Mesenchymal stem cell (in vitro differentiated cells and primary cell): ENCODE results near the gene VAMP2.

Experiments used
- DNase-seq: peaks from one replicate; pipeline ENCODE4 v3.0.0-alpha.2; 2013
- H2AFZ ChIP-seq: one replicate; pipeline ENCODE4 v1.6.1; 2013; ENCODE audit warnings: low read depth, mild to moderate bottlenecking, control low read depth, inconsistent platforms, low read length, moderate library complexity
- H2AK5ac ChIP-seq: 2 replicates; pipeline ENCODE4 v1.6.1; 2013; ENCODE audit warnings: low read length, moderate library complexity, mild to moderate bottlenecking, inconsistent platforms; ENCODE audit not compliant: severe bottlenecking
- H2BK120ac ChIP-seq: one replicate; pipeline ENCODE4 v1.6.1; 2013; ENCODE audit warnings: low read depth, mild to moderate bottlenecking, inconsistent platforms, low read length, moderate library complexity
- H2BK12ac ChIP-seq, 2 experiments: one replicate each; pipeline ENCODE4 v1.6.1; 2013; ENCODE audit warnings: inconsistent platforms in 2 of 2, low read length in 2 of 2, mild to moderate bottlenecking in 2 of 2, moderate library complexity in 2 of 2, control low read depth in 1 of 2
- H2BK15ac ChIP-seq: one replicate; pipeline ENCODE4 v1.6.1; 2013; ENCODE audit warnings: mild to moderate bottlenecking, low read depth, inconsistent platforms; ENCODE audit not compliant: poor library complexity, severe bottlenecking
- H2BK5ac ChIP-seq: 2 replicates; pipeline ENCODE4 v1.6.1; 2013; ENCODE audit warnings: low read depth, mild to moderate bottlenecking, low read length, control low read depth, inconsistent platforms; ENCODE audit not compliant: poor library complexity, severe bottlenecking
- H3K14ac ChIP-seq, 2 experiments: one replicate each; pipeline ENCODE4 v1.6.1; 2013; ENCODE audit warnings: inconsistent platforms in 2 of 2, low read length in 2 of 2, control low read depth in 1 of 2, mild to moderate bottlenecking in 1 of 2, moderate library complexity in 1 of 2
- H3K18ac ChIP-seq, 2 experiments: one replicate each; pipeline ENCODE4 v1.6.1; 2013; ENCODE audit warnings: inconsistent platforms in 2 of 2, low read length in 2 of 2, control low read depth in 1 of 2, low read depth in 1 of 2, mild to moderate bottlenecking in 1 of 2
- H3K23ac ChIP-seq, 2 experiments: one replicate each; pipeline ENCODE4 v1.6.1; 2013; ENCODE audit warnings: inconsistent platforms in 2 of 2, low read length in 2 of 2, mild to moderate bottlenecking in 2 of 2, moderate library complexity in 2 of 2, control low read depth in 1 of 2
- H3K27ac ChIP-seq: 2 replicates; pipeline ENCODE4 v1.5.1; 2013; ENCODE audit warnings: mild to moderate bottlenecking, moderate library complexity, low read length, control low read depth, inconsistent platforms; ENCODE audit not compliant: poor library complexity, severe bottlenecking
- H3K27me3 ChIP-seq, 2 experiments: 2 replicates each; pipeline versions ENCODE4 v1.6.1 to v1.7.0; 2013; ENCODE audit warnings: low read length in 2 of 2, mild to moderate bottlenecking in 2 of 2, moderate library complexity in 2 of 2, control low read depth in 1 of 2, inconsistent platforms in 1 of 2; ENCODE audit not compliant: control insufficient read depth in 1 of 2, insufficient read depth in 1 of 2
- H3K36me3 ChIP-seq, 2 experiments: 2 replicates each; pipeline versions ENCODE4 v1.6.1 to v1.7.0; 2013; ENCODE audit warnings: low read length in 2 of 2, control low read depth in 1 of 2, inconsistent platforms in 1 of 2, low read depth in 1 of 2, mild to moderate bottlenecking in 1 of 2; ENCODE audit not compliant: insufficient read depth in 2 of 2, control insufficient read depth in 1 of 2
- H3K4ac ChIP-seq, 2 experiments: one replicate each; pipeline ENCODE4 v1.6.1; 2013; ENCODE audit warnings: inconsistent platforms in 2 of 2, low read length in 2 of 2, mild to moderate bottlenecking in 2 of 2, moderate library complexity in 2 of 2, control low read depth in 1 of 2, low read depth in 1 of 2
- H3K4me1 ChIP-seq: 2 replicates; pipeline ENCODE4 v1.6.1; 2013; ENCODE audit warnings: low read depth, low read length, control low read depth; ENCODE audit not compliant: control insufficient read depth, insufficient read depth
- H3K4me2 ChIP-seq: 2 replicates; pipeline ENCODE4 v1.6.1; 2013; ENCODE audit warnings: low read length, mild to moderate bottlenecking, inconsistent platforms; ENCODE audit not compliant: poor library complexity, severe bottlenecking
- H3K4me3 ChIP-seq, 2 experiments: 2 replicates each; pipeline versions ENCODE4 v1.5.1 to v1.7.0; 2013; ENCODE audit warnings: low read length in 2 of 2, mild to moderate bottlenecking in 2 of 2, control low read depth in 1 of 2, low read depth in 1 of 2; ENCODE audit not compliant: insufficient read depth in 1 of 2
- H3K79me1 ChIP-seq: replicated peaks from 2 replicates; pipeline ENCODE4 v1.6.1; 2013; ENCODE audit warnings: mild to moderate bottlenecking, control low read depth, low read length, inconsistent platforms; ENCODE audit not compliant: poor library complexity, severe bottlenecking
- H3K9ac ChIP-seq: 2 replicates; pipeline ENCODE4 v1.7.0; 2013; ENCODE audit warnings: mild to moderate bottlenecking, low read length, moderate library complexity
- H3K9me3 ChIP-seq: 2 replicates; pipeline ENCODE4 v1.7.0; 2013; ENCODE audit warnings: mild to moderate bottlenecking, low read length; ENCODE audit not compliant: control insufficient read depth
- H4K8ac ChIP-seq: one replicate; pipeline ENCODE4 v1.6.1; 2013; ENCODE audit warnings: inconsistent platforms, mild to moderate bottlenecking, low read length, moderate library complexity
- H4K91ac ChIP-seq: one replicate; pipeline ENCODE4 v1.6.1; 2013; ENCODE audit warnings: mild to moderate bottlenecking, low read length, inconsistent platforms
- WGBS: methylation state at CpG from one replicate; pipeline ENCODE4 v1.1.7; 2013; ENCODE audit warnings: mixed read lengths; 5-methylcytosine and 5-hydroxymethylcytosine counted together

The VAMP2 gene

DNA sequence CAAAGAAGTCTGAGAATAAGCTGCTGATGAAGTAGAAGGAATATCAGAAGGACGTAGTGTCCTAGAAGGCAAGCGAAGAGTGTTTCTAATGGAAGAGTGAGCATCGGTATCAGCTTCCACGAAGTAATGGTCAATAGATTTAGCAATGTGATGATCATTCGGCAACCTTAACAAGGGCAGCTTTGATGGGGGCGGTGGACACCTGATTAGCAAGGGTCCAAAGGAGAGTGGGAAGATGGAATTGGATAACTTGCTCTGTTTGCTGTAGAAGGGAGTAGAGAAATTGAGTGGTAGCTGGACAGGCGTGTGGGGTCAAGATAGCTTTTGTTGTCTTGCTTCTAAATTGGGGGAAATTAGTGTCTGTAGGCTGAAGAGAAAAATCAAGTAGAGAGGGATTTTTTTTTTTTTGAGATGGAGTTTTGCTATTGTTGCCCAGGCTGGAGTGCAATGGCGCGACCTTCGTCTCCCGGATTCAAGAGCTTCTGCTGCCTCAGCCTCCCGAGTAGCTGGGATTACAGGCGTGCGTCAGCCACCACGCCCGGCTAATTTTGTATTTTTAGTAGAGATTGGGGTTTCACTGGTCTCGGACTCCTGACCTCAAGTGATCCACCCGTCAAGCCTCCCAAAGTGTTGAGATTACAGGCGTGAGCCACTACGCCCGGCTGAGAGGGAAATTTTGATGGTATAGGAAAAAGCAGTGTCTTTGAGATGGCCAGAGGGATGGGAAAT, 24.9 kb downstream of the VAMP2 start:
- Histone ChIP-seq H3K4me2 (peak overlapping the region; percentile 68), H3K27ac (peak overlapping the region; percentile 28), H3K27me3 (no peaks in the 10 kb centered on the region), H3K18ac (no peak overlapping the region), H3K14ac (no peak overlapping the region), H3K36me3 (peaks cover 30 to 31% of the 10 kb centered on the region in 2 experiments), H2BK5ac (no peak overlapping the region), H2BK15ac (no peak overlapping the region), H3K4me3 (peak overlapping the region; percentile 14 to 65), H3K9me3 (no peaks in the 10 kb centered on the region), H2BK12ac (no peak overlapping the region), H3K79me1 (peaks cover 2% of the 10 kb centered on the region), H3K23ac (no peak overlapping the region), H4K8ac (peak overlapping the region; percentile 36), H2AK5ac (no peak overlapping the region), H2BK120ac (no peak overlapping the region), H3K4ac (no peak overlapping the region), H3K9ac (peak overlapping the region; percentile 66), H3K4me1 (peaks cover 5% of the 10 kb centered on the region), H2AFZ (no peak overlapping the region), H4K91ac (no peak overlapping the region)
- DNase-seq, result peak; percentile 38
- WGBS, result 30% methylated on average over 21 of the region's 21 CpGs

DNA sequence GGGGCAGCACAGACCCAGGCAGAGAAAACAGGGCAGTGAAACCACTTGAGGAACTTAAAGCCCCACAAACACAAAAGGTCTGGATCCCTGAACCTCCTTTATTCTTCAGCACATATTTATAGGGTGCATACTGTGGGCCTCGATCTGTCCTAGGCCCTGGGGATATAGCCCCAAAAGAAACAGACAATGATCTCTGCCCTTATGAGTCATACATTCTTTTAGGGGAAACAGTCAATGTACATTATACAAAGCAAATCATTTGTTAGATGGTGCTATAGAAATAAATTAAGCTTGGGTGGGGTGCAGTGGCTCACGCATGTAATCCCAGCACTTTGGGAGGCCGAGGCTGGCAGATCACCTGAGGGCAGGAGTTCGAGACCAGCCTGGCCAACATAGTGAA, 28.8 kb downstream of the VAMP2 start:
- H3K4ac ChIP-seq, result no peak overlapping the region
- H4K8ac ChIP-seq, result no peak overlapping the region
- H3K18ac ChIP-seq, result no peak overlapping the region
- no peak overlapping the region for H2BK120ac ChIP-seq
- no peak overlapping the region for H2BK5ac ChIP-seq
- no peak overlapping the region for H3K9ac ChIP-seq
- no peak overlapping the region for H3K23ac ChIP-seq
- H4K91ac ChIP-seq, result no peak overlapping the region
- no peak overlapping the region for H3K14ac ChIP-seq
- no peak overlapping the region for H3K27ac ChIP-seq
- H2AK5ac ChIP-seq, result no peak overlapping the region
- no peak overlapping the region for H2BK15ac ChIP-seq
- H3K79me1 ChIP-seq, result no peaks in the 10 kb centered on the region
- no peaks in the 10 kb centered on the region for H3K9me3 ChIP-seq
- no peaks in the 10 kb centered on the region for H3K36me3 ChIP-seq
- H2AFZ ChIP-seq, result no peak overlapping the region
- no peak overlapping the region for H3K4me2 ChIP-seq
- H3K27me3 ChIP-seq, result peaks cover 0 to 4% of the 10 kb centered on the region in 2 experiments
- DNase-seq, result no peak
- no peak overlapping the region for H2BK12ac ChIP-seq
- 65% methylated on average over 4 of the region's 4 CpGs for WGBS
- H3K4me3 ChIP-seq, result no peak overlapping the region
- H3K4me1 ChIP-seq, result peaks cover 3% of the 10 kb centered on the region

DNA sequence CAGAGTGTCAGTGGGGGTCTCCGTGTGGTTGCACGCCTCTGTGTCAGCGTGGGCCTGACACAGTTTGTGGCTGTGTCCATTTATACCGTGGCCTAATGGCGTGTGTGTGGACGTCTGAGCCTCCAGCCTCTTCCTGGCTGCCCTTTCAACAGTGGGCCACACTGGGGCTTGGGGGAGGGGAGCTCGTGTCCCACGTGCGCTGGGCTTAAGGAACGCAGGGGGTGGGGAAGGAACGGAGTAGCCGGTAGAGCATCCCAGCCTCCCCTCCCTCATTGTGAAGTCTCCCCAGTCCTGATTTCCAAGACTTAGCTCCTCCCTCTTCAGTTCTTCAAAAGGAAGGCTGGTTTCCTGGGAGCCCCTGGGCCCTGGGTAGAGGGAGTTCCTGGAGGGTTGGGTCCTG, 29.3 kb downstream of the VAMP2 start:
- H2BK12ac ChIP-seq, result peak overlapping the region in 1 of 2 experiments; percentile 33
- WGBS, result 86% methylated on average over 6 of the region's 12 CpGs
- H3K27me3 ChIP-seq, result peaks cover 0 to 4% of the 10 kb centered on the region in 2 experiments
- H3K4ac ChIP-seq, result no peak overlapping the region
- no peaks in the 10 kb centered on the region for H3K79me1 ChIP-seq
- no peak overlapping the region for H3K4me3 ChIP-seq
- H3K23ac ChIP-seq, result no peak overlapping the region
- peak overlapping the region; percentile 29 for H2BK120ac ChIP-seq
- no peak overlapping the region for H3K14ac ChIP-seq
- H3K4me1 ChIP-seq, result peaks cover 3% of the 10 kb centered on the region
- no peaks in the 10 kb centered on the region for H3K36me3 ChIP-seq
- peak overlapping the region; percentile 52 for H4K8ac ChIP-seq
- peak overlapping the region; percentile 30 for H4K91ac ChIP-seq
- H2BK15ac ChIP-seq, result no peak overlapping the region
- DNase-seq, result no peak
- no peak overlapping the region for H2AK5ac ChIP-seq
- H3K9me3 ChIP-seq, result no peaks in the 10 kb centered on the region
- H2BK5ac ChIP-seq, result no peak overlapping the region
- no peak overlapping the region for H3K27ac ChIP-seq
- no peak overlapping the region for H2AFZ ChIP-seq
- H3K4me2 ChIP-seq, result no peak overlapping the region
- no peak overlapping the region for H3K9ac ChIP-seq
- H3K18ac ChIP-seq, result peak overlapping the region in 1 of 2 experiments; percentile 28

DNA sequence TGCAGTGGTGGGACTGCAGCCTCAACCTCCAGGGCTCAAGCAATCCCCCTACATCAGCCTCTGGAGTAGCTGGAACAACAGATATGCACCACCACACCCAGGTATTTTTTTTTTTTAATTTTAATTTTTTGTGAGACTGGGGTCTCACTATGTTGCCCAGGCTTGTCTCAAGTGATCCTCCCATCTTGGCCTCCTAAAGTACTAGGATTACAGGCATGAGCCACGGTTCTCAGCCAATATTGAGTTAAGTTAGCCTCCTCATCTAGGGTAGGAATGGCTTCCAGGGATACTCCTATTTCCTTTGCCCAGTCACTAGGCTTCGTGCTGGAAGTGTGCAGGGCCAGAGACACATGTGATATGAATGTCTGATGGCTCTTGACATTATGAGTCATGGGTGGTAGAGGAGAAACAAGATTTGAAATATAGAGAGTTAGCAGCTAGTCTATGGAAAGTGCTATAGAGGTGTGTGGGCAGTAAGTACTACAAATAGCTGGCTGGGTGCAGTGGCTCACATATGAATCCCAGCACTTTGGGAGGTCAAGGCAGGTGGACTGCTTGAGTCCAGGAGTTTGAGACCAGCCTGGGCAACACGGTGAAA, 30.8 kb downstream of the VAMP2 start:
- Histone ChIP-seq H3K4me3 (no peak overlapping the region), H3K14ac (no peak overlapping the region), H3K18ac (no peak overlapping the region), H4K91ac (no peak overlapping the region), H3K23ac (no peak overlapping the region), H3K9ac (no peak overlapping the region), H2BK5ac (no peak overlapping the region), H3K79me1 (no peaks in the 10 kb centered on the region), H3K36me3 (no peaks in the 10 kb centered on the region), H4K8ac (no peak overlapping the region), H3K27me3 (peaks cover 0 to 4% of the 10 kb centered on the region in 2 experiments), H3K27ac (no peak overlapping the region), H2AFZ (no peak overlapping the region), H3K9me3 (no peaks in the 10 kb centered on the region), H3K4ac (no peak overlapping the region), H2BK15ac (no peak overlapping the region), H3K4me2 (no peak overlapping the region), H2BK120ac (no peak overlapping the region), H2AK5ac (no peak overlapping the region), H3K4me1 (no peaks in the 10 kb centered on the region), H2BK12ac (no peak overlapping the region)
- 42% methylated on average over 2 of the region's 3 CpGs for WGBS
- DNase-seq, result peak; percentile 53
